GM23338 (cell line): ENCODE measurements around the gene KIRREL3. TPM values are rescaled to one million over a fixed set of nuclear protein-coding genes. Genes with fewer than 3 reads are reported as not detected.
A peak's percentile ranks its signal among the peaks of the same experiment; 100 is the strongest.

Source experiments
- ATAC-seq: fragments of 200-7000 bp; cut with Tn5 transposase; 3 replicates; pipeline ENCODE4 v1.9.1; 2020
- DNase-seq: peaks from one replicate; pipeline ENCODE4 v3.0.0-alpha.2; 2015; ENCODE audit warnings: low spot score
- H2AFZ ChIP-seq: fragments of 200-600 bp; sonication (generic); 2 replicates; pipeline ENCODE4 v1.8.0; 2016; ENCODE audit warnings: antibody characterized with exemption, mild to moderate bottlenecking, moderate library complexity
- H3F3A ChIP-seq: fragments of 200-600 bp; sonication (generic); replicated peaks from 2 replicates; pipeline ENCODE4 v1.8.0; 2017; ENCODE audit warnings: antibody characterized with exemption, mixed run types, low read depth
- H3K27ac ChIP-seq: fragments of 200-600 bp; sonication (generic); 2 replicates; pipeline ENCODE4 v1.6.1; 2016; ENCODE audit warnings: low read depth
- H3K27me3 ChIP-seq: fragments of 200-600 bp; sonication (generic); 2 replicates; pipeline ENCODE4 v1.8.0; 2016; ENCODE audit warnings: mild to moderate bottlenecking, mixed run types, moderate library complexity; ENCODE audit not compliant: insufficient read depth
- H3K36me3 ChIP-seq: fragments of 200-600 bp; sonication (generic); 2 replicates; pipeline ENCODE4 v1.8.0; 2016; ENCODE audit warnings: mild to moderate bottlenecking; ENCODE audit not compliant: insufficient read depth
- H3K4me1 ChIP-seq: fragments of 200-600 bp; sonication (generic); 2 replicates; pipeline ENCODE4 v1.8.0; 2016; ENCODE audit warnings: mild to moderate bottlenecking, moderate library complexity; ENCODE audit not compliant: insufficient read depth
- H3K4me2 ChIP-seq: fragments of 200-600 bp; sonication (generic); 2 replicates; pipeline ENCODE4 v1.7.1; 2017; ENCODE audit warnings: mixed run types
- H3K4me3 ChIP-seq: fragments of 200-600 bp; sonication (generic); 2 replicates; pipeline ENCODE4 v1.6.1; 2016; ENCODE audit warnings: mixed run types
- H3K79me2 ChIP-seq: fragments of 200-600 bp; sonication (generic); replicated peaks from 2 replicates; pipeline ENCODE4 v1.8.0; 2017; ENCODE audit warnings: mild to moderate bottlenecking; ENCODE audit not compliant: insufficient read depth
- H3K9me2 ChIP-seq: fragments of 200-600 bp; sonication (generic); 2 replicates; pipeline ENCODE4 v1.8.0; 2017; ENCODE audit not compliant: insufficient read depth
- H4K20me1 ChIP-seq: fragments of 200-600 bp; sonication (generic); replicated peaks from 2 replicates; pipeline ENCODE4 v1.8.0; 2017; ENCODE audit warnings: mild to moderate bottlenecking; ENCODE audit not compliant: insufficient read depth
- H3K27ac Mint-ChIP-seq: 2 replicates; pipeline ENCODE4 v1.8.0; 2020; ENCODE audit warnings: inconsistent platforms, mild to moderate bottlenecking, moderate library complexity, mixed read lengths
- H3K27me3 Mint-ChIP-seq: 3 replicates; pipeline ENCODE4 v1.8.0; 2022; ENCODE audit warnings: low read depth, mild to moderate bottlenecking, moderate library complexity, mixed read lengths, inconsistent platforms; ENCODE audit not compliant: insufficient read depth, poor library complexity
- H3K36me3 Mint-ChIP-seq: 3 replicates; pipeline ENCODE4 v1.8.0; 2021; ENCODE audit warnings: low read depth, mild to moderate bottlenecking, inconsistent platforms, moderate library complexity, mixed read lengths
- H3K4me1 Mint-ChIP-seq: 3 replicates; pipeline ENCODE4 v1.8.0; 2020; ENCODE audit warnings: mild to moderate bottlenecking, inconsistent platforms, mixed read lengths
- H3K4me3 Mint-ChIP-seq: 3 replicates; pipeline ENCODE4 v1.8.0; 2021; ENCODE audit warnings: moderate library complexity, mild to moderate bottlenecking, inconsistent platforms, mixed read lengths
- H3K9me3 Mint-ChIP-seq: 3 replicates; pipeline ENCODE4 v1.8.0; 2020; ENCODE audit warnings: moderate library complexity, mild to moderate bottlenecking, inconsistent platforms, mixed read lengths
- CREB1 ChIP-seq: fragments of 250-450 bp; sonication (Bioruptor Pico); IDR thresholded peaks from 2 replicates; pipeline ENCODE4 v1.5.0; 2020; ENCODE audit warnings: low read depth, mild to moderate bottlenecking, moderate library complexity
- CTCF ChIP-seq, 2 experiments: fragments of 200-600 bp in 1 of 2; sonication (generic) in 1 of 2; conservative IDR thresholded peaks; 2 replicates each; pipeline versions ENCODE4 v1.5.1 to v1.6.1; 2016 to 2017; ENCODE audit warnings: antibody characterized with exemption in 2 of 2, low read depth in 2 of 2, mild to moderate bottlenecking in 2 of 2, moderate library complexity in 1 of 2
- JUNB ChIP-seq: IDR thresholded peaks from one replicate; pipeline ENCODE4 v1.6.1; 2016; ENCODE audit warnings: antibody characterized with exemption; ENCODE audit not compliant: unreplicated experiment
- POLR2AphosphoS5 ChIP-seq: IDR thresholded peaks from 2 replicates; pipeline ENCODE4 v1.6.1; 2016; ENCODE audit warnings: antibody characterized with exemption, low read depth
- ZNF114 ChIP-seq: fragments of 250-450 bp; sonication (Bioruptor Pico); IDR thresholded peaks from 2 replicates; pipeline ENCODE4 v1.5.0; 2020; ENCODE audit warnings: mild to moderate bottlenecking, moderate library complexity
- ZNF331 ChIP-seq: fragments of 250-450 bp; sonication (Bioruptor Pico); IDR thresholded peaks from 2 replicates; pipeline ENCODE4 v1.5.0; 2020; ENCODE audit warnings: low read depth, mild to moderate bottlenecking, moderate library complexity
- ZNF462 ChIP-seq: fragments of 250-450 bp; sonication (Bioruptor Pico); IDR thresholded peaks from 2 replicates; pipeline ENCODE4 v1.5.0; 2020; ENCODE audit warnings: mild to moderate bottlenecking, moderate library complexity
- polyA plus RNA-seq: library from polyadenylated mRNA; unstranded; fragments of >200 nt; fragmentation: Nextera tagmentation; extraction: Ambion mirVana; gene quantifications from 2 replicates; pipeline ENCODE4 v1.2.1, GENCODE V29; 2016
- total RNA-seq: library from RNA; depleted of rRNA; stranded (reverse); fragments of >200 nt; shearing (Covaris generic); gene quantifications from 2 replicates; pipeline ENCODE4 v1.2.3, GENCODE V29; 2014

Gene KIRREL3
- total and polyA plus RNA-seq, 2 experiments from 2014 or later: 0.13 to 1.5 TPM

GRCh38 chr11:126481303-126481680, 519.3 kb downstream of the KIRREL3 start:
- no peaks in the 10 kb centered on the region for H3K79me2 ChIP-seq
- no peak for DNase-seq
- Mint-ChIP-seq H3K4me3 (no peak overlapping the region), H3K4me1 (peaks cover 24% of the 10 kb centered on the region), H3K36me3 (no peaks in the 10 kb centered on the region), H3K9me3 (no peaks in the 10 kb centered on the region; the same call in 2 of the 3 replicates), H3K27me3 (peaks cover 18% of the 10 kb centered on the region), H3K27ac (no peak overlapping the region)
- no peak overlapping the region for H3K27ac ChIP-seq
- no peak overlapping the region for H3K4me2 ChIP-seq
- no peak overlapping the region for H2AFZ ChIP-seq
- no peaks in the 10 kb centered on the region for H4K20me1 ChIP-seq
- TF ChIP-seq CREB1: no peak
- H3K9me2 ChIP-seq: no peaks in the 10 kb centered on the region
- no peaks in the 10 kb centered on the region; the same call in 1 of the 2 replicates for H3K27me3 ChIP-seq
- H3K4me3 ChIP-seq: no peak overlapping the region
- no peaks in the 10 kb centered on the region for H3K36me3 ChIP-seq
- no peaks in the 10 kb centered on the region for H3F3A ChIP-seq
- no peak for ATAC-seq
- H3K4me1 ChIP-seq: no peaks in the 10 kb centered on the region

- Histone ChIP-seq H3K4me3 (no peak overlapping the region), H3K27ac (no peak overlapping the region), H2AFZ (peak overlapping the region; percentile 82), H3K79me2 (no peaks in the 10 kb centered on the region), H3K36me3 (no peaks in the 10 kb centered on the region), H3K4me1 (no peaks in the 10 kb centered on the region), H3K9me2 (no peaks in the 10 kb centered on the region), H3K4me2 (no peak overlapping the region; the same call in 1 of the 2 replicates), H3F3A (no peaks in the 10 kb centered on the region), H3K27me3 (no peaks in the 10 kb centered on the region; the same call in 1 of the 2 replicates), H4K20me1 (no peaks in the 10 kb centered on the region)
- Mint-ChIP-seq H3K27ac (peak overlapping the region; percentile 96), H3K27me3 (peaks cover 18% of the 10 kb centered on the region), H3K9me3 (no peaks in the 10 kb centered on the region; the same call in 2 of the 3 replicates), H3K4me3 (peak overlapping the region; percentile 60; the same call in 2 of the 3 replicates), H3K36me3 (no peaks in the 10 kb centered on the region), H3K4me1 (peaks cover 18% of the 10 kb centered on the region)
- ATAC-seq: peak; percentile 83
- peak; percentile 96 for DNase-seq
- TF ChIP-seq CREB1 (peak; percentile 63; the same call in 1 of the 2 replicates), JUNB (no peak), CTCF (conservative IDR thresholded peaks at IDR 0.05; ENCODE audit: low read depth in 2 of 2) (peak; percentile 90 to 92), ZNF331 (no peak), ZNF114 (no peak)
Measured at GRCh38 chr11:126480410-126481302, 519.9 kb downstream of the KIRREL3 start.

GRCh38 chr11:126480015-126480409, 520.6 kb downstream of the KIRREL3 start:
- Mint-ChIP-seq H3K4me3 (no peak overlapping the region), H3K27ac (no peak overlapping the region), H3K4me1 (peaks cover 13% of the 10 kb centered on the region), H3K9me3 (no peaks in the 10 kb centered on the region; the same call in 2 of the 3 replicates), H3K27me3 (peaks cover 17% of the 10 kb centered on the region), H3K36me3 (no peaks in the 10 kb centered on the region)
- DNase-seq: no peak
- Histone ChIP-seq H3K4me3 (no peak overlapping the region), H3K36me3 (no peaks in the 10 kb centered on the region), H3K4me1 (no peaks in the 10 kb centered on the region), H2AFZ (peak overlapping the region; percentile 82), H3K79me2 (no peaks in the 10 kb centered on the region), H3K27ac (no peak overlapping the region), H3K9me2 (no peaks in the 10 kb centered on the region), H3K4me2 (no peak overlapping the region), H4K20me1 (no peaks in the 10 kb centered on the region), H3K27me3 (no peaks in the 10 kb centered on the region; the same call in 1 of the 2 replicates), H3F3A (no peaks in the 10 kb centered on the region)
- ATAC-seq: no peak
- TF ChIP-seq JUNB (no peak), POLR2AphosphoS5 (no peak), ZNF462 (CRISPR knock-in tag) (no peak)
